Dendritic cell treated with granulocyte-macrophage colony-stimulating factor and Interleukin-4, amounts not matched to agents 40 ng/mL and 50 ng/mL, for 4 days (primary cell): ENCODE measurements around the gene PHTF1.

Experiments used
- H3K27ac Mint-ChIP-seq: one replicate; pipeline ENCODE4 v1.8.0; 2022; ENCODE audit warnings: mild to moderate bottlenecking, mixed read lengths
- H3K27me3 Mint-ChIP-seq: one replicate; pipeline ENCODE4 v1.8.0; 2022; ENCODE audit warnings: mild to moderate bottlenecking, mixed read lengths
- H3K36me3 Mint-ChIP-seq: one replicate; pipeline ENCODE4 v1.8.0; 2022; ENCODE audit warnings: low read depth, mixed read lengths
- H3K4me1 Mint-ChIP-seq: one replicate; pipeline ENCODE4 v1.8.0; 2022; ENCODE audit warnings: low read depth, mixed read lengths
- H3K4me3 Mint-ChIP-seq: one replicate; pipeline ENCODE4 v1.8.0; 2022; ENCODE audit warnings: mild to moderate bottlenecking, moderate library complexity, mixed read lengths
- H3K9me3 Mint-ChIP-seq: one replicate; pipeline ENCODE4 v1.8.0; 2022; ENCODE audit warnings: mixed read lengths
- intact Hi-C: fragments of 100-400 bp; cut with micrococcal nuclease; formaldehyde crosslinking; loops from one replicate; pipeline ENCODE4 v1.15.0; 2022

Gene PHTF1

DNA sequence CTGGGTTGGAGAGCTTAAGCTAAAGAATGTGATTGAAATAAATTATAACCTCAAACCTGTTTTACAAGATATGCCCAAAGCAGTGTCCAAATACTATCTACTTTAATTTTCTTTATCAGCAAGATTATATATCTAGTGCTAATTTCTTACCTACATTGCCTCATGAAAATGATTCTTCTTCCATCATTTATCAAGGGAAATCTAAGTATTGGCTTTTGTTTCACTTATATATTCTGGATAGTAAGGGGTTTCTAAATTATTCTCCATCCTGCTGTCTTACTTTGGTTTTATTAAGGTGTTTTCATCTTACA lies 81.2 kb downstream of the PHTF1 start:
- intact Hi-C loops: loop anchor here (2.0 to 5.0 kb wide), 3 partner anchors 286 to 961 kb away; partner anchors contain the start of genes MAGI3 and PPM1J
- Mint-ChIP-seq H3K36me3 (no peaks in the 10 kb centered on the region), H3K27me3 (peaks cover 5% of the 10 kb centered on the region), H3K9me3 (no peaks in the 10 kb centered on the region), H3K27ac (no peak overlapping the region), H3K4me3 (no peak overlapping the region), H3K4me1 (peaks cover 27% of the 10 kb centered on the region)

DNA sequence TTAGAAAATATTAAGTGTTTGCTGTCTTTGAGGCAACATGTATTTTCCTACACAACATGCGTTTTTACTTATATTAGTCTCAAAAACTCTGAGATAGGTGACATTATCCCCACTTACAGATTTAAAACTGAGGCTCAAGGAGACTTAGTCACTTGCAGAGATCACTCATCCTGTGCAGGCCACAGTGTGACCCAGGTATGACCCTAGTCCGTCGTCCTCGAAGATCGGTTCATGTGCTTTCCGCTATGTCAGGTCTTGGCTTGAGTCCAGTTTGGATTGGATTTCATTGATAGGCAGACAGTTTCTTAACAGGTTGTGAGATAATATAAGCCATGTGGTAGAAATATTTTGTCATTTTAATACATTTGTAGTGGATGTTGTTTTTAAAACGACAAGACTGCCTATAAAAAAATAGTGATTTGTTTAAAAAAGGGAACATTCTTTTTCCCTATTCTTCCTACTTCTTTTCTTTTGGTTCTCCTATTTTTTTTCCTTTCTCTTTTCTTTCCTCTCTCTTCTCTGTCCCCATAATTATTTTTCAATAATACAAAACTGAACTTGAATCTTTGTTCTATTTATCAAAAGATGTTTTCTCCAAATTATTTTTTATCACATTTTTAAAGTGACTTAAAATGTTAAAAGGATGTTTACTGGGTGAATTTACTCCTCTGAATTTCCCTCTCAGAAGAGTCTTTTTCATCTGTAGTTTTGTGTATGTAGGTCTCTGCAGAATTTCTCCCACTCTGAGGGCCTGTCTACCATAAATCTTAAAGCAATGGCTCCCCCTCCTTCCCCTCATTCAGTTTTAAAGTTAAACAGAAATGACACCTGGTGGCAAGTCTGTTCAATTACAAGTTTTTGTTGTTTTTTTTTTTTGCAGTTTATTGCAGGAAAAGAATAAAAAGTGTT lies 81.8 kb downstream of the PHTF1 start:
- H3K27ac Mint-ChIP-seq: no peak overlapping the region
- intact Hi-C loops: loop anchor here (2.0 to 5.0 kb wide), 3 partner anchors 285 to 960 kb away; partner anchors contain the start of genes MAGI3 and PPM1J
- no peaks in the 10 kb centered on the region for H3K9me3 Mint-ChIP-seq
- peaks cover 5% of the 10 kb centered on the region for H3K27me3 Mint-ChIP-seq
- H3K4me1 Mint-ChIP-seq: peaks cover 23% of the 10 kb centered on the region
- H3K36me3 Mint-ChIP-seq: no peaks in the 10 kb centered on the region
- H3K4me3 Mint-ChIP-seq: no peak overlapping the region

GRCh38 chr1:113676524-113676923 lies 82.8 kb downstream of the PHTF1 start:
- Mint-ChIP-seq H3K9me3 (no peaks in the 10 kb centered on the region), H3K4me1 (peaks cover 18% of the 10 kb centered on the region), H3K27me3 (peaks cover 8% of the 10 kb centered on the region), H3K27ac (no peak overlapping the region), H3K4me3 (no peak overlapping the region), H3K36me3 (no peaks in the 10 kb centered on the region)
- intact Hi-C loops: loop anchor here (5.0 kb wide), 2 partner anchors 284 to 959 kb away; partner anchors contain the start of genes MAGI3 and PPM1J

- Mint-ChIP-seq H3K27ac (no peak overlapping the region), H3K9me3 (no peaks in the 10 kb centered on the region), H3K4me1 (peaks cover 13% of the 10 kb centered on the region), H3K36me3 (no peaks in the 10 kb centered on the region), H3K27me3 (peaks cover 8% of the 10 kb centered on the region), H3K4me3 (no peak overlapping the region)
- intact Hi-C loops: loop anchor here (5.0 kb wide), 2 partner anchors 283 to 958 kb away; partner anchors contain the start of genes MAGI3 and PPM1J
Observed at GRCh38 chr1:113675302-113675701, 84.0 kb downstream of the PHTF1 start.

- H3K4me3 Mint-ChIP-seq: no peak overlapping the region
- H3K27ac Mint-ChIP-seq: no peak overlapping the region
- no peaks in the 10 kb centered on the region for H3K36me3 Mint-ChIP-seq
- no peaks in the 10 kb centered on the region for H3K9me3 Mint-ChIP-seq
- H3K27me3 Mint-ChIP-seq: peaks cover 8% of the 10 kb centered on the region
- peaks cover 13% of the 10 kb centered on the region for H3K4me1 Mint-ChIP-seq
- intact Hi-C loops: no loop called here
Observed at GRCh38 chr1:113674591-113674990, 84.7 kb downstream of the PHTF1 start.

- intact Hi-C loops: no loop called here
- Mint-ChIP-seq H3K27ac (no peak overlapping the region), H3K4me1 (peaks cover 13% of the 10 kb centered on the region), H3K27me3 (peaks cover 14% of the 10 kb centered on the region), H3K9me3 (no peaks in the 10 kb centered on the region), H3K4me3 (no peak overlapping the region), H3K36me3 (no peaks in the 10 kb centered on the region)
Observed at GRCh38 chr1:113672491-113672890, 86.8 kb downstream of the PHTF1 start.

GRCh38 chr1:113670650-113671049 lies 88.6 kb downstream of the PHTF1 start:
- Mint-ChIP-seq H3K36me3 (no peaks in the 10 kb centered on the region), H3K4me3 (no peak overlapping the region), H3K4me1 (peaks cover 12% of the 10 kb centered on the region), H3K27me3 (peaks cover 16% of the 10 kb centered on the region), H3K9me3 (no peaks in the 10 kb centered on the region), H3K27ac (no peak overlapping the region)
- intact Hi-C loops: no loop called here

- peaks cover 9% of the 10 kb centered on the region for H3K4me1 Mint-ChIP-seq
- peaks cover 13% of the 10 kb centered on the region for H3K27me3 Mint-ChIP-seq
- H3K36me3 Mint-ChIP-seq: no peaks in the 10 kb centered on the region
- intact Hi-C loops: no loop called here
- no peak overlapping the region for H3K4me3 Mint-ChIP-seq
- H3K9me3 Mint-ChIP-seq: no peaks in the 10 kb centered on the region
- H3K27ac Mint-ChIP-seq: no peak overlapping the region
Observed at GRCh38 chr1:113669988-113670387, 89.3 kb downstream of the PHTF1 start.

DNA sequence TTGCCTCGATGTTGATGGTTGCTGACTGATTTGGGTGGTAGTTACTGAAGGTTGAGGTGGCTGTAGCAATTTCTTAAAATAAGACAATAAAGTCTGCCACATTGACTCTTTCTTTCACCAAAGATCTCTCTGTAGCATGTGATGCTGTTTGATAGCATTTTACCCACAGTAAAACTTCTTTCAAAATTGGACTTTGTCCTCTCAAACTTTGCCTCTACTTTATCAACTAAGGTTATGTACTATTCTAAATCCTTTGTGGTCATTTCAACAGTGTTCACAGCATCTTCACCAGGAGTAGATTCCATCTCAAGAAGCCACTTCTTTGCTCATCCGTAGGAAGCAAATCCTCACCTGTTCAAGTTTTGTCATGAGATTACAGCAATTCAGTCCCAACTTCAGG lies 93.2 kb downstream of the PHTF1 start:
- intact Hi-C loops: no loop called here
- Mint-ChIP-seq H3K27ac (no peak overlapping the region), H3K4me1 (peaks cover 21% of the 10 kb centered on the region), H3K9me3 (no peaks in the 10 kb centered on the region), H3K27me3 (peaks cover 18% of the 10 kb centered on the region), H3K36me3 (no peaks in the 10 kb centered on the region), H3K4me3 (no peak overlapping the region)

GRCh38 chr1:113665071-113665470 lies 94.2 kb downstream of the PHTF1 start:
- Mint-ChIP-seq H3K27me3 (peaks cover 21% of the 10 kb centered on the region), H3K4me1 (peaks cover 26% of the 10 kb centered on the region), H3K9me3 (no peaks in the 10 kb centered on the region), H3K27ac (no peak overlapping the region), H3K36me3 (no peaks in the 10 kb centered on the region), H3K4me3 (no peak overlapping the region)
- intact Hi-C loops: no loop called here

GRCh38 chr1:113663165-113663951 lies 95.9 kb downstream of the PHTF1 start:
- Mint-ChIP-seq H3K27ac (no peak overlapping the region), H3K36me3 (no peaks in the 10 kb centered on the region), H3K4me1 (peaks cover 29% of the 10 kb centered on the region), H3K9me3 (no peaks in the 10 kb centered on the region), H3K27me3 (peaks cover 21% of the 10 kb centered on the region), H3K4me3 (no peak overlapping the region)
- intact Hi-C loops: no loop called here

- Mint-ChIP-seq H3K9me3 (no peaks in the 10 kb centered on the region), H3K27me3 (peaks cover 17% of the 10 kb centered on the region), H3K4me3 (no peak overlapping the region), H3K36me3 (no peaks in the 10 kb centered on the region), H3K27ac (no peak overlapping the region), H3K4me1 (peaks cover 29% of the 10 kb centered on the region)
- intact Hi-C loops: no loop called here
Observed at GRCh38 chr1:113662101-113662500, 97.2 kb downstream of the PHTF1 start.

GRCh38 chr1:113660088-113660487 lies 99.2 kb downstream of the PHTF1 start:
- peaks cover 15% of the 10 kb centered on the region for H3K27me3 Mint-ChIP-seq
- H3K4me1 Mint-ChIP-seq: peaks cover 26% of the 10 kb centered on the region
- H3K27ac Mint-ChIP-seq: no peak overlapping the region
- intact Hi-C loops: no loop called here
- no peak overlapping the region for H3K4me3 Mint-ChIP-seq
- H3K36me3 Mint-ChIP-seq: no peaks in the 10 kb centered on the region
- H3K9me3 Mint-ChIP-seq: no peaks in the 10 kb centered on the region

DNA sequence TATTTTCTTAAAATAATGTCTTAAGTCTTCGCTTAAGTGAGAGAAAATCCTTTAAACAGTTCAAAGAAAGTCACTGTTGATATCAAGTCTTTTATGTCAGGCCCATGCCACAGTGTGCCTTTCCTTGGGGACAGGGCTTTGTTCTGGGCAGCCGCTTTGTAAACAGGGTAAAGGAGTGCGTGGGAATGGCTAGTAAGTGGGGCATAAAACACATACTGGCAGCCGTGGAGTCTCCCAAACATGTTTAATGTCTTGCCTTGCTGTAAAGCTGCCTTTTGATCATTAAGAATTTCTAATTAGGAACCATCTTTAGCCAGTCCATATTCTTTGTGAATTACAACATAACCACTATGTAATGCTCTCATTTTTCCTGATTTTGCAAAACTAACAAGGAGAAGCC lies 99.7 kb downstream of the PHTF1 start:
- intact Hi-C loops: no loop called here
- no peaks in the 10 kb centered on the region for H3K36me3 Mint-ChIP-seq
- H3K4me3 Mint-ChIP-seq: no peak overlapping the region
- H3K27me3 Mint-ChIP-seq: peaks cover 15% of the 10 kb centered on the region
- no peak overlapping the region for H3K27ac Mint-ChIP-seq
- H3K9me3 Mint-ChIP-seq: no peaks in the 10 kb centered on the region
- H3K4me1 Mint-ChIP-seq: peaks cover 21% of the 10 kb centered on the region
